WTC11 (cell line): ENCODE measurements around the gene NBAS. TPM values are rescaled to one million over a fixed set of nuclear protein-coding genes. Genes with fewer than 3 reads are reported as not detected.

Source experiments
- ATAC-seq: fragments of 200-7000 bp; cut with Tn5 transposase; 2 replicates; pipeline ENCODE4 v1.10.0; 2021; ENCODE audit warnings: mild to moderate bottlenecking, moderate library complexity
- CTCF ChIA-PET: fragments of 300-600 bp; sonication (Branson Sonifier 250); formaldehyde crosslinking; loops from one replicate; lab custom pipeline; 2021; ENCODE audit warnings: antibody characterized with exemption; lab: Charles Lee
- POLR2A ChIA-PET: fragments of 350-600 bp; sonication (Branson Sonifier 250); formaldehyde crosslinking; loops from one replicate; lab custom pipeline; 2021; ENCODE audit warnings: antibody characterized with exemption; lab: Charles Lee
- DNase-seq: peaks from one replicate; pipeline ENCODE4 v3.0.0; 2021; ENCODE audit warnings: low spot score
- H3K27ac Mint-ChIP-seq: 2 replicates; pipeline ENCODE4 v1.8.0; 2021; ENCODE audit warnings: mixed read lengths
- H3K27me3 Mint-ChIP-seq: 2 replicates; pipeline ENCODE4 v1.8.0; 2021; ENCODE audit warnings: low read depth, mild to moderate bottlenecking, moderate library complexity, mixed read lengths
- H3K36me3 Mint-ChIP-seq: 2 replicates; pipeline ENCODE4 v1.8.0; 2021; ENCODE audit warnings: mixed read lengths
- H3K4me1 Mint-ChIP-seq: 2 replicates; pipeline ENCODE4 v1.8.0; 2022; ENCODE audit warnings: mixed read lengths
- H3K4me3 Mint-ChIP-seq: 2 replicates; pipeline ENCODE4 v1.8.0; 2021; ENCODE audit warnings: mild to moderate bottlenecking, moderate library complexity, mixed read lengths
- H3K9me3 Mint-ChIP-seq: 2 replicates; pipeline ENCODE4 v1.8.0; 2021; ENCODE audit warnings: mixed read lengths
- ATF2 ChIP-seq: sonication (generic); formaldehyde crosslinking; IDR thresholded peaks from 2 replicates; pipeline ENCODE4 v1.8.1; 2022; ENCODE audit warnings: low read depth, missing genetic modification reagents, borderline replicate concordance
- ATF3 ChIP-seq: sonication (generic); formaldehyde crosslinking; conservative IDR thresholded peaks from 2 replicates; pipeline ENCODE4 v1.8.1; 2022; ENCODE audit warnings: mild to moderate bottlenecking, missing genetic modification reagents
- CREB1 ChIP-seq: sonication (generic); formaldehyde crosslinking; IDR thresholded peaks from 2 replicates; pipeline ENCODE4 v1.8.0; 2023; ENCODE audit warnings: mild to moderate bottlenecking, missing genetic modification reagents
- E2F5 ChIP-seq: sonication (generic); formaldehyde crosslinking; IDR thresholded peaks from 2 replicates; pipeline ENCODE4 v1.8.1; 2022; ENCODE audit warnings: mild to moderate bottlenecking, moderate library complexity, missing genetic modification reagents
- ERG ChIP-seq: fragments of 250-450 bp; sonication (Bioruptor Pico); IDR thresholded peaks from 2 replicates; pipeline ENCODE4 v1.8.0; 2021; ENCODE audit warnings: mild to moderate bottlenecking
- ESRRA ChIP-seq: sonication (generic); formaldehyde crosslinking; IDR thresholded peaks from 2 replicates; pipeline ENCODE4 v1.8.1; 2022; ENCODE audit warnings: mild to moderate bottlenecking, missing genetic modification reagents, borderline replicate concordance
- IRF2 ChIP-seq: sonication (generic); formaldehyde crosslinking; IDR thresholded peaks from 2 replicates; pipeline ENCODE4 v1.8.0; 2022; ENCODE audit warnings: low read depth, missing genetic modification reagents, borderline replicate concordance
- MYBL2 ChIP-seq: sonication (generic); formaldehyde crosslinking; IDR thresholded peaks from 2 replicates; pipeline ENCODE4 v1.8.1; 2023; ENCODE audit warnings: mild to moderate bottlenecking, moderate library complexity, missing genetic modification reagents
- NFATC4 ChIP-seq: fragments of 250-450 bp; sonication (Bioruptor Pico); IDR thresholded peaks from 2 replicates; pipeline ENCODE4 v1.9.0; 2021; ENCODE audit warnings: mild to moderate bottlenecking
- NFE2L1 ChIP-seq: sonication (generic); formaldehyde crosslinking; IDR thresholded peaks from 2 replicates; pipeline ENCODE4 v1.8.1; 2023; ENCODE audit warnings: missing genetic modification reagents
- NFYB ChIP-seq: sonication (generic); formaldehyde crosslinking; conservative IDR thresholded peaks from 2 replicates; pipeline ENCODE4 v1.8.0; 2022; ENCODE audit warnings: low read depth, missing genetic modification reagents
- RELA ChIP-seq: sonication (generic); formaldehyde crosslinking; IDR thresholded peaks from 2 replicates; pipeline ENCODE4 v1.8.1; 2022; ENCODE audit warnings: missing genetic modification reagents, mild to moderate bottlenecking, borderline replicate concordance
- SMAD3 ChIP-seq: sonication (generic); formaldehyde crosslinking; IDR thresholded peaks from 2 replicates; pipeline ENCODE4 v1.8.0; 2022; ENCODE audit warnings: missing genetic modification reagents, mild to moderate bottlenecking, borderline replicate concordance
- ZNF532 ChIP-seq: fragments of 250-450 bp; sonication (Bioruptor Pico); IDR thresholded peaks from 2 replicates; pipeline ENCODE4 v1.9.0; 2021; ENCODE audit warnings: mild to moderate bottlenecking, borderline replicate concordance
- total RNA-seq: library from RNA; stranded (reverse); gene quantifications from 3 replicates; pipeline ENCODE4 v1.2.3, GENCODE V29; 2021

NBAS gene
- total RNA-seq, 1 experiment from 2014 or later: 32.3 TPM

GRCh38 chr2:15263976-15264685 lies 297.0 kb downstream of the NBAS start:
- H3K4me3 Mint-ChIP-seq: no peak overlapping the region
- ATAC-seq (no peak), DNase-seq (no peak)
- H3K27ac Mint-ChIP-seq: no peak overlapping the region
- TF ChIP-seq ZNF532 (CRISPR knock-in tag) (no peak), ATF3 (CRISPR knock-in tag) (no peak)
- POLR2A ChIA-PET: no interaction called here
- no peaks in the 10 kb centered on the region; the same call in none of the 2 replicates for H3K27me3 Mint-ChIP-seq
- H3K36me3 Mint-ChIP-seq: peaks cover 2% of the 10 kb centered on the region
- CTCF ChIA-PET: no interaction called here
- H3K9me3 Mint-ChIP-seq: peaks cover 2% of the 10 kb centered on the region
- peaks cover 43% of the 10 kb centered on the region for H3K4me1 Mint-ChIP-seq

- Mint-ChIP-seq H3K27me3 (peaks cover 7% of the 10 kb centered on the region), H3K4me1 (peaks cover 48% of the 10 kb centered on the region), H3K4me3 (no peak overlapping the region), H3K9me3 (peaks cover 15% of the 10 kb centered on the region), H3K27ac (no peak overlapping the region), H3K36me3 (peaks cover 15% of the 10 kb centered on the region)
- ATAC-seq (no peak), DNase-seq (no peak)
- CTCF ChIA-PET: no interaction called here
- POLR2A ChIA-PET: no interaction called here
- TF ChIP-seq IRF2 (no peak), E2F5 (no peak), SMAD3 (no peak), NFATC4 (CRISPR knock-in tag) (no peak), ATF3 (CRISPR knock-in tag) (no peak)
- TF ChIP-seq, all 79 proteins: peak for 0
Observed at GRCh38 chr2:15262792-15263191, 298.3 kb downstream of the NBAS start.

GRCh38 chr2:15260835-15261234 lies 300.3 kb downstream of the NBAS start:
- TF ChIP-seq ERG (CRISPR knock-in tag): no peak
- no peak for TF ChIP-seq NFYB (CRISPR knock-in tag)
- no peak for TF ChIP-seq ESRRA (CRISPR knock-in tag)
- TF ChIP-seq CREB1 (CRISPR knock-in tag): no peak
- no peak for TF ChIP-seq RELA (CRISPR knock-in tag)
- TF ChIP-seq MYBL2 (CRISPR knock-in tag): no peak
- no peak for TF ChIP-seq ATF2 (CRISPR knock-in tag)
- no peak for TF ChIP-seq NFE2L1
- Mint-ChIP-seq H3K27ac (no peak overlapping the region), H3K4me3 (no peak overlapping the region), H3K4me1 (peaks cover 43% of the 10 kb centered on the region), H3K27me3 (peaks cover 7% of the 10 kb centered on the region), H3K9me3 (peaks cover 33% of the 10 kb centered on the region), H3K36me3 (peaks cover 31% of the 10 kb centered on the region)
- CTCF ChIA-PET: interaction anchor here (1.2 to 1.4 kb wide), 2 partner anchors 213 to 316 kb away, joined by 3 read pairs; no protein-coding TSS in a partner anchor
- no peak for ATAC-seq
- no peak for DNase-seq
- POLR2A ChIA-PET: no interaction called here
